ENCODE data around the gene TSKU.

DNA sequence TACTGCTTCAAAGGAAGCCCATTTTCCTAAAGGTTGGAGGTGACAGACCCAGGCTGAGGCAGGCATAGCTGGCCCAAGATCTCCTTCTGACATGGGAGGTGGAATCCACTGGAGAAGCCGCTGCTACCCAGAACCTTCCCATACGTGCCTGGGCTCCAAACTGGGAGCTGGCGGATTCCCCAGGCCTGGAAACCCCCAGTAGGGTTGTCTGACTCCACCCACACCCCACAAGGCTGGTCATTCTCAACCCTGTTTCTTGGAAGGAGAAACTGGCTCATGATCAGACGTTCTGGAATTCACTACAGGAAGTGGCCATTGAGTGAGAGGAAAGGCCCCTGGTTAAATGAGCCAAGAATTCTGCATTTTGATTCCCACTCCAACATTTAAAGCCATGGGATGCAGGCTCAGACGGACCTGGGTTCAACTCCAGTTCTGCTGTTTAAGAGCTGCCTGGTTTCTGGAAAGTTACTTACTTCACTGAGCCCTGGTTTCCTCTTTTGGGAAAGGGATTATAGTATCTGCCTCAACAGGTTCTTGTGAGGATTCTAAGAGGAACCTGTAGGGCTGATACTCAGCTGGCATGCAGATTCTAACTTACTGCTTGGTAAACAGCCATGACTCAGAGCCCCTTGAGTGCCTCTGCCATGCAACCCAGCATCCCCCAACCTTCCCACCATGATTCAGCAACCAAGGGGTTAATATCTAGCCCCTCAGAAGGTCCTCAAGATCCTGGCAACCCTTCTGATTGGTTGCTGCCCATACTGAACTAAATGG, 19.4 kb upstream of the TSKU start:
- TF ChIP-seq POLR2AphosphoS5 (IDR thresholded peaks at IDR 0.05; ENCODE audit: borderline replicate concordance, low read depth, low read length), result no peak
- no peak for TF ChIP-seq EZH2 (IDR thresholded peaks at IDR 0.05)
- no peak for TF ChIP-seq FOXP2 (optimal IDR thresholded peaks at IDR 0.05; ENCODE audit: control extremely low read depth, extremely low read length, insufficient read depth)

Data from SK-N-MC (cell line).